Mucosa of descending colon (tissue), 3 donors: ENCODE data around the gene PRPH2. TPM values are rescaled to one million over a fixed set of nuclear protein-coding genes. Genes with fewer than 3 reads are reported as not detected.

ENCODE experiments used
- ATAC-seq: fragments of 200-7000 bp; cut with Tn5 transposase; one replicate; pipeline ENCODE4 v1.9.1; 2020; ENCODE audit warnings: mild to moderate bottlenecking, moderate library complexity
- DNase-seq, 3 donors: peaks; one replicate each; pipeline ENCODE4 v3.0.0-alpha.2; 2020
- H3K36me3 ChIP-seq: fragments of 200-600 bp; one replicate; pipeline ENCODE4 v1.8.0; 2021; ENCODE audit warnings: low read depth, mild to moderate bottlenecking
- H3K4me1 ChIP-seq: fragments of 200-600 bp; one replicate; pipeline ENCODE4 v1.8.0; 2021; ENCODE audit warnings: low read depth, mild to moderate bottlenecking
- H3K4me3 ChIP-seq: fragments of 200-600 bp; one replicate; pipeline ENCODE4 v1.8.0; 2021; ENCODE audit warnings: mild to moderate bottlenecking
- H3K9me3 ChIP-seq: fragments of 200-600 bp; one replicate; pipeline ENCODE4 v1.8.0; 2021; ENCODE audit warnings: mild to moderate bottlenecking
- CTCF ChIP-seq: fragments of 200-600 bp; IDR thresholded peaks from one replicate; pipeline ENCODE4 v1.8.0; 2022; ENCODE audit warnings: antibody characterized with exemption, mild to moderate bottlenecking
- intact Hi-C, 2 donors: fragments of 100-400 bp; cut with DNase I in 1 of 2; cut with micrococcal nuclease in 1 of 2; formaldehyde crosslinking; loops; one replicate each; pipeline versions ENCODE4 v1.11.0 to v1.11.1; 2022; cut with DNase I, micrococcal nuclease
- total RNA-seq, 3 donors: library from RNA; stranded (reverse); fragmentation: NEBNext Ultra II Directional in 2 of 3; extraction: Animal tissue kit (Norgen Biotek cat#: 25700) in 2 of 3; gene quantifications; one replicate each; pipeline versions ENCODE4 v1.2.1 to v1.2.4, GENCODE V29; 2021 to 2023
- donor health status: DM: no; HTN: no; CAD: no; lungs with moderate emphysema.
- donor health status: DM: no; HTN: no; CAD: no.
- donor health status: DM: no; HTN: yes; CAD: no.

Gene PRPH2
- total RNA-seq, 3 donors from 2014 or later: 0.38 to 3.5 (median 0.72) TPM

GRCh38 chr6:42726026-42726425, 3.6 kb upstream of the PRPH2 start:
- DNase-seq: no peak
- no peak for ATAC-seq
- Histone ChIP-seq H3K36me3 (no peaks in the 10 kb centered on the region), H3K9me3 (no peaks in the 10 kb centered on the region), H3K4me3 (no peak overlapping the region), H3K4me1 (no peaks in the 10 kb centered on the region)
- TF ChIP-seq CTCF: no peak
- intact Hi-C loops: loop anchor here (5.0 to 10.0 kb wide), 2 partner anchors 61 to 64 kb away; no protein-coding TSS in a partner anchor

- H3K9me3 ChIP-seq: no peaks in the 10 kb centered on the region
- intact Hi-C loops: loop anchor here (5.0 to 10.0 kb wide), 2 partner anchors 60 to 63 kb away; no protein-coding TSS in a partner anchor
- ATAC-seq (no peak), DNase-seq (no peak)
- no peaks in the 10 kb centered on the region for H3K36me3 ChIP-seq
- no peak overlapping the region for H3K4me3 ChIP-seq
- no peaks in the 10 kb centered on the region for H3K4me1 ChIP-seq
- no peak for TF ChIP-seq CTCF
Measured at GRCh38 chr6:42724825-42725224, 2.4 kb upstream of the PRPH2 start.

GRCh38 chr6:42720739-42721138, 1.7 kb downstream of the PRPH2 start:
- no peak for DNase-seq
- TF ChIP-seq CTCF: no peak
- no peak for ATAC-seq
- no peak overlapping the region for H3K4me3 ChIP-seq
- no peaks in the 10 kb centered on the region for H3K4me1 ChIP-seq
- intact Hi-C loops: loop anchor here in 1 of 2 donors (10.0 kb wide), 1 partner anchor 56 kb away; no protein-coding TSS in a partner anchor
- H3K36me3 ChIP-seq: no peaks in the 10 kb centered on the region
- H3K9me3 ChIP-seq: no peaks in the 10 kb centered on the region

- no peaks in the 10 kb centered on the region for H3K4me1 ChIP-seq
- intact Hi-C loops: no loop called here
- DNase-seq: peak in 1 of 3 donors; percentile 4
- H3K4me3 ChIP-seq: no peak overlapping the region
- no peak for ATAC-seq
- no peaks in the 10 kb centered on the region for H3K36me3 ChIP-seq
- TF ChIP-seq CTCF: no peak
- H3K9me3 ChIP-seq: peaks cover 2% of the 10 kb centered on the region
Measured at GRCh38 chr6:42715871-42716270, 6.5 kb downstream of the PRPH2 start.

GRCh38 chr6:42714098-42714761, 8.2 kb downstream of the PRPH2 start:
- Histone ChIP-seq H3K36me3 (no peaks in the 10 kb centered on the region), H3K9me3 (peaks cover 2% of the 10 kb centered on the region), H3K4me3 (no peak overlapping the region), H3K4me1 (no peaks in the 10 kb centered on the region)
- DNase-seq (no peak), ATAC-seq (no peak)
- intact Hi-C loops: no loop called here
- TF ChIP-seq CTCF: no peak
